A549 (cell line): ENCODE data around the gene HS6ST2.

Source experiments
- CEBPB ChIP-seq, 2 experiments: fragments of >200 bp in 1 of 2; sonication (Bioruptor Twin) in 1 of 2; formaldehyde crosslinking in 1 of 2; IDR thresholded peaks; 2 replicates each; pipeline ENCODE4 v1.6.1; 2012 to 2016
- CHD4 ChIP-seq: fragments of 200-600 bp; sonication (generic); IDR thresholded peaks from 2 replicates; pipeline ENCODE4 v1.6.1; 2016; ENCODE audit warnings: antibody characterized with exemption, mild to moderate bottlenecking, borderline replicate concordance
- CTCF ChIP-seq: fragments of >200 bp; sonication (Bioruptor Twin); formaldehyde crosslinking; IDR thresholded peaks from 3 replicates; pipeline ENCODE4 v1.5.1; 2016
- ELK1 ChIP-seq: fragments of 150-350 bp; IDR thresholded peaks from 2 replicates; pipeline ENCODE4 v1.6.1; 2014; ENCODE audit warnings: low read depth, mild to moderate bottlenecking, low read length
- GATA3 ChIP-seq: IDR thresholded peaks from 2 replicates; pipeline ENCODE4 v1.6.1; 2012; ENCODE audit warnings: borderline replicate concordance
- KDM1A ChIP-seq: fragments of 200-600 bp; sonication (generic); IDR thresholded peaks from 2 replicates; pipeline ENCODE4 v1.6.1; 2016; ENCODE audit warnings: low read depth, mild to moderate bottlenecking
- MAZ ChIP-seq: fragments of 150-350 bp; IDR thresholded peaks from 2 replicates; pipeline ENCODE4 v1.6.1; 2014; ENCODE audit warnings: antibody characterized with exemption, low read depth, low read length, borderline replicate concordance
- MYC ChIP-seq: IDR thresholded peaks from 2 replicates; pipeline ENCODE4 v1.6.1; 2012; ENCODE audit warnings: mild to moderate bottlenecking, inconsistent platforms, low read length, improper control_type of control experiment, borderline replicate concordance
- USF2 ChIP-seq: fragments of 450-650 bp; IDR thresholded peaks from 2 replicates; pipeline ENCODE4 v1.6.1; 2014; ENCODE audit warnings: antibody characterized with exemption

GRCh38 chrX:132576939-132577338, 381.5 kb downstream of the HS6ST2 start:
- no peak for TF ChIP-seq CTCF
- no peak for TF ChIP-seq ELK1
- TF ChIP-seq MYC = no peak
- TF ChIP-seq KDM1A = no peak
- no peak for TF ChIP-seq USF2
- no peak for TF ChIP-seq CHD4
- no peak for TF ChIP-seq GATA3
- no peak for TF ChIP-seq MAZ
- no peak for TF ChIP-seq CEBPB (IDR thresholded peaks at IDR 0.05)
